Right lobe of liver (tissue), 6 donors: ENCODE data around the gene MICU2. TPM values are rescaled to one million over a fixed set of nuclear protein-coding genes. Genes with fewer than 3 reads are reported as not detected.

ENCODE experiments used
- ATAC-seq, 4 donors: fragments of 200-7000 bp; cut with Tn5 transposase; one replicate each; pipeline ENCODE4 v1.9.1; 2020; ENCODE audit warnings: mild to moderate bottlenecking in 4 of 4, moderate library complexity in 4 of 4
- DNase-seq, 3 donors: peaks; one replicate each; pipeline ENCODE4 v3.0.0-alpha.2; 2020
- H3K27ac ChIP-seq, 3 donors: fragments of 200-600 bp; one replicate each; pipeline ENCODE4 v1.8.0; 2022
- H3K27me3 ChIP-seq, 2 donors: fragments of 200-600 bp; one replicate each; pipeline ENCODE4 v1.8.0; 2022
- H3K36me3 ChIP-seq, 4 donors: fragments of 200-600 bp; sonication (generic) in 1 of 4; one replicate each; pipeline versions ENCODE4 v1.5.1 to v1.8.0; 2017 to 2022; ENCODE audit warnings: control low read depth in 1 of 4
- H3K4me1 ChIP-seq, 4 donors: fragments of 200-600 bp; sonication (generic) in 1 of 4; one replicate each; pipeline versions ENCODE4 v1.5.1 to v1.8.0; 2017 to 2022; ENCODE audit warnings: control low read depth in 1 of 4
- H3K4me3 ChIP-seq, 3 donors: fragments of 200-600 bp; one replicate each; pipeline ENCODE4 v1.8.0; 2022
- H3K9me3 ChIP-seq, 4 donors: fragments of 200-600 bp; sonication (generic) in 1 of 4; one replicate each; pipeline versions ENCODE4 v1.5.1 to v1.8.0; 2017 to 2022; ENCODE audit warnings: control low read depth in 1 of 4
- POLR2A ChIP-seq: fragments of 450-650 bp; IDR thresholded peaks from one replicate; pipeline ENCODE4 v1.6.1; 2017; ENCODE audit warnings: antibody characterized with exemption, mild to moderate bottlenecking
- WGBS: methylation state at CpG from one replicate; pipeline ENCODE4 v1.1.6; 2018; ENCODE audit warnings: low coverage, low lambda C conversion rate; ENCODE audit not compliant: insufficient coverage; ENCODE audit errors: missing lambda C conversion rate; 5-methylcytosine and 5-hydroxymethylcytosine counted together
- intact Hi-C, 2 donors: fragments of 100-400 bp; cut with DNase I; formaldehyde crosslinking; loops; one replicate each; pipeline versions ENCODE4 v1.11.2 to v1.14.1; 2022
- total RNA-seq, 6 experiments: library from RNA; depleted of rRNA in 2 of 6; stranded (reverse); fragments of >200 nt in 2 of 6; fragmentation: NEBNext Ultra II Directional in 3 of 6; extraction: Animal tissue kit (Norgen Biotek cat#: 25700) in 3 of 6; gene quantifications; one replicate each; pipeline versions ENCODE4 v1.1.0 to v1.2.4, GENCODE V29; 2016 to 2023
- TF ChIP-seq, protein P1 (sequence below), 4 donors: fragments of 200-600 bp in 3 of 4; fragments of 450-650 bp in 1 of 4; IDR thresholded peaks; one replicate each; pipeline versions ENCODE4 v1.5.1 to v1.8.0; 2016 to 2022; ENCODE audit warnings: antibody characterized with exemption in 4 of 4, mild to moderate bottlenecking in 2 of 4
- donor health status: DM: no; HTN: yes; CAD: no.
- donor health status: DM: no; HTN: no; CAD: no.
- donor health status: DM: no; HTN: no; CAD: no.
- donor health status: DM: no; HTN: yes; CAD: no.
- donor health status: DM: no; HTN: yes; CAD: no.

The MICU2 gene
- total RNA-seq, 6 experiments from 2014 or later = 13.1 to 71.1 (median 16.4) TPM

- DNase-seq = peak; percentile 91 to 94 (median 91)
- Histone ChIP-seq H3K27ac (peak within 1 kb of the TSS; percentile 83 to 92 (median 90)), H3K4me3 (peak within 1 kb of the TSS; percentile 79 to 99 (median 95)), H3K27me3 (no peaks in the 10 kb centered on the region), H3K36me3 (no peaks in the 10 kb centered on the region), H3K9me3 (no peaks in the 10 kb centered on the region), H3K4me1 (peaks cover 0 to 13% (median 0%) of the 10 kb centered on the region in 4 donors)
- intact Hi-C loops = no loop called here
- peak; percentile 95 to 98 (median 96) for ATAC-seq
- peak; percentile 92 for TF ChIP-seq POLR2A
- TF ChIP-seq, protein P1, sequence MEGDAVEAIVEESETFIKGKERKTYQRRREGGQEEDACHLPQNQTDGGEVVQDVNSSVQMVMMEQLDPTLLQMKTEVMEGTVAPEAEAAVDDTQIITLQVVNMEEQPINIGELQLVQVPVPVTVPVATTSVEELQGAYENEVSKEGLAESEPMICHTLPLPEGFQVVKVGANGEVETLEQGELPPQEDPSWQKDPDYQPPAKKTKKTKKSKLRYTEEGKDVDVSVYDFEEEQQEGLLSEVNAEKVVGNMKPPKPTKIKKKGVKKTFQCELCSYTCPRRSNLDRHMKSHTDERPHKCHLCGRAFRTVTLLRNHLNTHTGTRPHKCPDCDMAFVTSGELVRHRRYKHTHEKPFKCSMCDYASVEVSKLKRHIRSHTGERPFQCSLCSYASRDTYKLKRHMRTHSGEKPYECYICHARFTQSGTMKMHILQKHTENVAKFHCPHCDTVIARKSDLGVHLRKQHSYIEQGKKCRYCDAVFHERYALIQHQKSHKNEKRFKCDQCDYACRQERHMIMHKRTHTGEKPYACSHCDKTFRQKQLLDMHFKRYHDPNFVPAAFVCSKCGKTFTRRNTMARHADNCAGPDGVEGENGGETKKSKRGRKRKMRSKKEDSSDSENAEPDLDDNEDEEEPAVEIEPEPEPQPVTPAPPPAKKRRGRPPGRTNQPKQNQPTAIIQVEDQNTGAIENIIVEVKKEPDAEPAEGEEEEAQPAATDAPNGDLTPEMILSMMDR (IDR thresholded peaks at IDR 0.05) = no peak
- WGBS = 0% methylated on average over 11 of the region's 107 CpGs
Observed at GRCh38 chr13:21458813-21459701, 144.9 kb downstream of the MICU2 start, which contains the start of gene ZDHHC20. TSS of gene ZDHHC20 (minus strand) at chr13:21459303. CDS start at chr13:21459171, 132 bp downstream.

- TF ChIP-seq POLR2A = no peak
- TF ChIP-seq, protein P1 (IDR thresholded peaks at IDR 0.05) = no peak
- Histone ChIP-seq H3K4me3 (peak overlapping the region; percentile 79 to 99 (median 95)), H3K9me3 (no peaks in the 10 kb centered on the region), H3K27me3 (no peaks in the 10 kb centered on the region), H3K4me1 (peaks cover 0 to 13% (median 0%) of the 10 kb centered on the region in 4 donors), H3K36me3 (no peaks in the 10 kb centered on the region), H3K27ac (peak overlapping the region; percentile 83 to 92 (median 90))
- intact Hi-C loops = no loop called here
- peak; percentile 35 to 48 (median 42) for ATAC-seq
- DNase-seq = peak; percentile 67 to 71 (median 68)
- WGBS = 0% methylated on average over 16 of the region's 16 CpGs
Observed at GRCh38 chr13:21458451-21458812, 145.5 kb downstream of the MICU2 start.

DNA sequence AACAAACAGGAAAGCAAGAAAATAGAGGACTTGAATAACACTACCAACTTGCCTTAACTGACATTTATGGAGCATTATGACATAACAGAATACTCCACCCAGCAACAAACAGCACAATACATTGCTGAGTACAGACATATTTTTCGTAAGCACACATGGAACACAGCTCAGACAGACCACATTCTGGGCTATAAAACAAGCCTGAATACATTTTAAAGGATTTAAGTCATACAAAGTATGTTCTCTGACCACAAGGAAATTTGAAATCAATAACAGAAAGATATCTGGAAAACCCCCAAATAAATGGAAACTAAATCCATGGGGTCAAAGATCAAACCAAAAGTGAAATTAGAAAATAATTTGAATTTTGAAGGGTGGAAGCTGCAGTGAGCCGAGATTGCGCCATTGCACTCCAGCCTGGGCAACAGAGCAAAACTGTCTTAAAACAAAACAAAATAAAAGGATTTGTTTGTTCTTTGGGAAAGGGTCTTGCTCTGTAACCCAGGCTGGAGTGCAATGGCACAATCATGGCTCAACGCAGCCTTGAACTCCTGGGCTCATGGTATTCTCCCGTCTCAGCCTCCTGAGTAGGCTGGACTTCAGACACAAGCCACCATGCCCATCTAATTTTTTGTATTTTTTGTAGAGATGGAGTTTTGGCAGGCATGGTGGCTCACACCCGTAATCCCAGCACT lies 150.4 kb downstream of the MICU2 start:
- DNase-seq (no peak), ATAC-seq (peak; percentile 65 to 75 (median 66))
- 21% methylated on average over 6 of the region's 6 CpGs for WGBS
- Histone ChIP-seq H3K27me3 (no peaks in the 10 kb centered on the region), H3K4me3 (no peak overlapping the region), H3K27ac (peak overlapping the region in 1 of 3 donors; percentile 1), H3K9me3 (peaks cover 0 to 5% (median 0%) of the 10 kb centered on the region in 4 donors), H3K4me1 (peaks cover 0 to 13% (median 3%) of the 10 kb centered on the region in 4 donors), H3K36me3 (no peaks in the 10 kb centered on the region)
- no peak for TF ChIP-seq POLR2A
- TF ChIP-seq, protein P1 (IDR thresholded peaks at IDR 0.05) = no peak
- intact Hi-C loops = no loop called here

DNA sequence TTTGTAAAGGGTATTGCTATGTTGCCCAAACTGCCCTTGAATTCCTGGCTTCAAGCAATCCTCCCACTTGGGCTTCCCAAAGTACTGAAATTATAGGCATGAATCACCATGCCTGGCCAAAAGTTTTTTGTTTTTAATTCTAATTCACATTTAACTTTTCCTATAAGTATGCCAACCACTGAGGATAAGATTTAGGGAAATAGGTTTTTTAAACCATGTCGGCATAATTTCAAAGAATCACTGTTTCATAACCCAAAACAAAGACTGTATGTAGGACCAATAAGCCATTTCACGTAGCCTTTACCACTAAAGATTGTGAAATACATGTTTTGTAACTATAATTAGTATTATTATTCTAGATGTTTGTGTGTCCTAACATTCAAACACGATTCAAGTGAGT lies 153.0 kb downstream of the MICU2 start:
- Histone ChIP-seq H3K4me1 (peaks cover 0 to 6% (median 0%) of the 10 kb centered on the region in 4 donors), H3K36me3 (no peaks in the 10 kb centered on the region)

More for the DNA sequence above, 153.0 kb downstream of the MICU2 start:
- ATAC-seq (no peak), DNase-seq (no peak)
- TF ChIP-seq, protein P1 (IDR thresholded peaks at IDR 0.05) = no peak
- no peak for TF ChIP-seq POLR2A
- Histone ChIP-seq H3K27ac (no peak overlapping the region), H3K4me3 (no peak overlapping the region), H3K9me3 (peaks cover 0 to 5% (median 0%) of the 10 kb centered on the region in 4 donors), H3K27me3 (no peaks in the 10 kb centered on the region)
- WGBS = 67% methylated on average over 3 of the region's 3 CpGs
- intact Hi-C loops = no loop called here
